Spleen (tissue), 13 donors: ENCODE measurements around the gene SCRN1. TPM values are rescaled to one million over a fixed set of nuclear protein-coding genes. Genes with fewer than 3 reads are reported as not detected.

Experiments
- DNase-seq: peaks from one replicate; pipeline ENCODE4 v3.0.0-alpha.2; 2020
- H3K27ac ChIP-seq, 8 donors: fragments of 200-600 bp; sonication (generic) in 7 of 8; 1 replicate in 4 of 8; 2 replicates in 4 of 8; pipeline versions ENCODE4 v1.5.0 to v1.8.0; 2016 to 2021; ENCODE audit warnings: inconsistent platforms in 4 of 8, mild to moderate bottlenecking in 4 of 8, moderate library complexity in 1 of 8
- H3K27me3 ChIP-seq, 7 donors: fragments of 200-600 bp; sonication (generic) in 6 of 7; replicated peaks in 1 of 7; 1 replicate in 4 of 7; 2 replicates in 3 of 7; pipeline versions ENCODE4 v1.5.0 to v1.8.0; 2016 to 2021; ENCODE audit warnings: inconsistent platforms in 3 of 7, mild to moderate bottlenecking in 1 of 7
- H3K36me3 ChIP-seq, 6 donors: fragments of 200-600 bp; sonication (generic) in 5 of 6; 1 replicate in 4 of 6; 2 replicates in 2 of 6; pipeline versions ENCODE4 v1.5.0 to v1.8.0; 2016 to 2021; ENCODE audit warnings: inconsistent platforms in 2 of 6
- H3K4me1 ChIP-seq, 6 donors: fragments of 200-600 bp; sonication (generic) in 5 of 6; 1 replicate in 3 of 6; 2 replicates in 3 of 6; pipeline versions ENCODE4 v1.5.0 to v1.8.0; 2016 to 2021; ENCODE audit warnings: inconsistent platforms in 3 of 6
- H3K4me3 ChIP-seq, 8 donors: fragments of 200-600 bp; sonication (generic) in 7 of 8; 1 replicate in 4 of 8; 2 replicates in 4 of 8; pipeline versions ENCODE4 v1.5.0 to v1.8.0; 2016 to 2021; ENCODE audit warnings: inconsistent platforms in 4 of 8, mild to moderate bottlenecking in 4 of 8, moderate library complexity in 2 of 8
- H3K9me3 ChIP-seq, 8 donors: fragments of 200-600 bp; sonication (generic) in 7 of 8; 1 replicate in 4 of 8; 2 replicates in 4 of 8; pipeline versions ENCODE4 v1.5.0 to v1.8.0; 2016 to 2021; ENCODE audit warnings: inconsistent platforms in 4 of 8
- POLR2A ChIP-seq, 3 donors: fragments of 450-650 bp; IDR thresholded peaks; one replicate each; pipeline ENCODE4 v1.5.1; 2017; ENCODE audit warnings: antibody characterized with exemption in 3 of 3, mild to moderate bottlenecking in 1 of 3
- POLR2AphosphoS5 ChIP-seq, 3 donors: sonication (generic); formaldehyde crosslinking; IDR thresholded peaks; one replicate each; pipeline ENCODE4 v1.5.1; 2017; ENCODE audit warnings: antibody characterized with exemption in 3 of 3
- WGBS, 5 donors: extraction: QIAGEN DNeasy Blood & Tissue Kit in 3 of 5; methylation state at CpG; one replicate each; pipeline versions ENCODE4 v1.1.5 to v1.1.7; 2013 to 2018; 5-methylcytosine and 5-hydroxymethylcytosine counted together
- intact Hi-C: fragments of 100-400 bp; cut with DNase I; formaldehyde crosslinking; loops from one replicate; pipeline ENCODE4 v1.15.0; 2023; ENCODE audit warnings: low total_unique reads
- long read RNA-seq, 2 donors: transcript quantifications; one replicate each; lab custom pipeline, GENCODE V29; 2026
- polyA plus RNA-seq, 3 donors: library from polyadenylated mRNA; stranded (reverse); fragments of 200-250 nt; gene quantifications; one replicate each; pipeline ENCODE4 v1.2.1, GENCODE V29; 2013
- total RNA-seq, 7 donors: library from RNA; depleted of rRNA in 3 of 7; stranded (reverse); fragments of >200 nt in 3 of 7; fragmentation: NEBNext Ultra II Directional in 4 of 7; extraction: Animal tissue kit (Norgen Biotek cat#: 25700) in 4 of 7; gene quantifications; one replicate each; pipeline versions ENCODE4 v1.1.0 to v1.2.1, GENCODE V29; 2016 to 2021
- TF ChIP-seq, protein P1 (sequence below), 11 experiments: fragments of 200-600 bp in 7 of 11; fragments of 450-650 bp in 4 of 11; sonication (generic) in 4 of 11; IDR thresholded peaks in 8 of 11; conservative IDR thresholded peaks in 3 of 11; 1 replicate in 7 of 11; 2 replicates in 4 of 11; pipeline versions ENCODE4 v1.4.0 to v1.8.0; 2016 to 2021; ENCODE audit warnings: antibody characterized with exemption in 11 of 11, inconsistent platforms in 4 of 11, mild to moderate bottlenecking in 1 of 11
- donor health status: healthy with polysubstance abuse.
- donor health status: DM: no; HTN: no; CAD: no; lungs with moderate emphysema.
- donor health status: DM: no; HTN: no; CAD: no.
- donor health status: Bipolar disorder and iron deficiency.
- donor health status: healthy.
- donor health status: DM: no; HTN: no; CAD: no.
- donor health status: DM: yes; HTN: yes; CAD: no.

Gene SCRN1
- total RNA-seq: 10 to 100 TPM; 14.4 to 27.8 (median 20.5) TPM
- 10 to 100 TPM in 1 of 3 donors, 1 to 10 TPM in 2; 5.4 to 11.9 (median 6.4) TPM for polyA plus RNA-seq
- long read RNA-seq, donor 1, full-length matches to known transcripts: 1 of 1 reads
- long read RNA-seq, donor 1, partial matches to known transcripts: 0 of 1 reads
- long read RNA-seq, donor 1, other reads (novel, unspliced or antisense): 0 of 1 reads
- long read RNA-seq, donor 2, full-length matches to known transcripts: 4 of 4 reads
- long read RNA-seq, donor 2, partial matches to known transcripts: 0 of 4 reads
- long read RNA-seq, donor 2, other reads (novel, unspliced or antisense): 0 of 4 reads

DNA sequence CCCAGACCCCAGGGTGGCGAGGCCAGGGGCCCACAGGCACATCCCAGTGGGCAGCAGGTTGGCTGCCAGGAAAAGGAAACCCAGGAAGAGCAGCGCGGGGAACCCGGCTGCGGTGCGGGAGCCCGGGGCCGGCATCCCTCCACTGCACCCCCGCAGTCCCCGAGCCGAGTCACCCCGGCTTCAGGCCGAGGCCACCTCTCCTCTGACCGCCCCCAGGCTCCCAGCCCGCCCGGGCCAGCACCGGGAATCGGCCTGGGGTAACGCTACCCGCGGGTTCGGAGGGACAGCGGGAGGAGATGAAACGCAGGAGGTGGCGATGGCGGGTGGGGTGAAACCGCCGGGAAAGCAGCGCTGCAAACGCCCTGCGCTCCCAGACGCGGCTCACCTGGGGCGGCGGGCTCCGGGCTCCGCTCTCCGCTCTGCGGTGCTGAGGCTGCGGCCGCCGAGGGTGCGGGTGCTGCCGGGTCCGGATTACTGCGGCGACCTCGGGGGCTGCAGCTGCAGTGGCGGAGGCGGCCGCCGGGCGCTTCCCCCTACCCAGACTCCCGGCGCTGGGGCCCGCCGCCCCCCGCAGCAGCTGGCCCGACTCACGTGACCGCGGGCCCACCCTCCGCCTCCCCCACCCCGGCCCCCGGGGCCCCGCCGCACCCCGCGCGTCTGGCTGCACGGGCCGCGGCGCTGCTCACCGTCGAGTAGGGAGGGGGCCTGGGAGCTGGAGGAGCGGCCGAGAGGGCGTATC lies at the start of gene SCRN1:
TSS of gene SCRN1 (minus strand) at position 545 of the 739 bp plus-strand sequence. CDS start 20,734 bp downstream, outside the sequence.
- intact Hi-C loops: no loop called here
- DNase-seq: peak; percentile 88
- Histone ChIP-seq H3K9me3 (peaks cover 7 to 27% (median 23%) of the 10 kb centered on the region in 8 donors), H3K36me3 (no peaks in the 10 kb centered on the region), H3K4me1 (peaks cover 0 to 59% (median 25%) of the 10 kb centered on the region in 6 donors), H3K27ac (peak within 1 kb of the TSS; percentile 75 to 88 (median 84)), H3K4me3 (peak within 1 kb of the TSS; percentile 70 to 89 (median 80)), H3K27me3 (peaks cover 0 to 38% (median 17%) of the 10 kb centered on the region in 7 donors)
- no peak for TF ChIP-seq POLR2A (IDR thresholded peaks at IDR 0.05)
- TF ChIP-seq, protein P1, sequence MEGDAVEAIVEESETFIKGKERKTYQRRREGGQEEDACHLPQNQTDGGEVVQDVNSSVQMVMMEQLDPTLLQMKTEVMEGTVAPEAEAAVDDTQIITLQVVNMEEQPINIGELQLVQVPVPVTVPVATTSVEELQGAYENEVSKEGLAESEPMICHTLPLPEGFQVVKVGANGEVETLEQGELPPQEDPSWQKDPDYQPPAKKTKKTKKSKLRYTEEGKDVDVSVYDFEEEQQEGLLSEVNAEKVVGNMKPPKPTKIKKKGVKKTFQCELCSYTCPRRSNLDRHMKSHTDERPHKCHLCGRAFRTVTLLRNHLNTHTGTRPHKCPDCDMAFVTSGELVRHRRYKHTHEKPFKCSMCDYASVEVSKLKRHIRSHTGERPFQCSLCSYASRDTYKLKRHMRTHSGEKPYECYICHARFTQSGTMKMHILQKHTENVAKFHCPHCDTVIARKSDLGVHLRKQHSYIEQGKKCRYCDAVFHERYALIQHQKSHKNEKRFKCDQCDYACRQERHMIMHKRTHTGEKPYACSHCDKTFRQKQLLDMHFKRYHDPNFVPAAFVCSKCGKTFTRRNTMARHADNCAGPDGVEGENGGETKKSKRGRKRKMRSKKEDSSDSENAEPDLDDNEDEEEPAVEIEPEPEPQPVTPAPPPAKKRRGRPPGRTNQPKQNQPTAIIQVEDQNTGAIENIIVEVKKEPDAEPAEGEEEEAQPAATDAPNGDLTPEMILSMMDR (IDR thresholded peaks at IDR 0.05 in 8 of 11, conservative IDR thresholded peaks at IDR 0.05 in 3 of 11): peak in 2 of 11 experiments; percentile 16 to 25
- TF ChIP-seq POLR2AphosphoS5 (IDR thresholded peaks at IDR 0.05): peak; percentile 10 to 70 (median 67)
- WGBS, 5 donors: 0 to 2% (median 1%) methylated on average over 18 to 79 of the region's 79 CpGs

- TF ChIP-seq POLR2AphosphoS5 (IDR thresholded peaks at IDR 0.05) (no peak), POLR2A (IDR thresholded peaks at IDR 0.05) (no peak)
- TF ChIP-seq, protein P1 (IDR thresholded peaks at IDR 0.05 in 8 of 11, conservative IDR thresholded peaks at IDR 0.05 in 3 of 11): no peak
- DNase-seq: no peak
- H3K4me3 ChIP-seq: no peak overlapping the region
- H3K9me3 ChIP-seq: no peaks in the 10 kb centered on the region
- intact Hi-C loops: no loop called here
- H3K27me3 ChIP-seq: no peaks in the 10 kb centered on the region
- H3K4me1 ChIP-seq: no peaks in the 10 kb centered on the region
- 74 to 85% (median 82%) methylated on average over 3 of the region's 3 CpGs for WGBS, 5 donors
- no peak overlapping the region for H3K27ac ChIP-seq
- H3K36me3 ChIP-seq: no peaks in the 10 kb centered on the region
Measured at GRCh38 chr7:30038196-30038980, 48.8 kb upstream of the SCRN1 start.

- H3K27ac ChIP-seq: no peak overlapping the region
- intact Hi-C loops: no loop called here
- no peak for DNase-seq
- no peaks in the 10 kb centered on the region for H3K36me3 ChIP-seq
- no peaks in the 10 kb centered on the region for H3K27me3 ChIP-seq
- TF ChIP-seq POLR2A (IDR thresholded peaks at IDR 0.05) (no peak), POLR2AphosphoS5 (IDR thresholded peaks at IDR 0.05) (no peak)
- TF ChIP-seq, protein P1 (IDR thresholded peaks at IDR 0.05 in 8 of 11, conservative IDR thresholded peaks at IDR 0.05 in 3 of 11): no peak
- H3K9me3 ChIP-seq: no peaks in the 10 kb centered on the region
- H3K4me1 ChIP-seq: no peaks in the 10 kb centered on the region
- H3K4me3 ChIP-seq: no peak overlapping the region
- WGBS, 5 donors: 74 to 95% (median 93%) methylated on average over 2 of the region's 2 CpGs
Measured at GRCh38 chr7:30036220-30036619, 46.6 kb upstream of the SCRN1 start.
